ENCODE results near the gene SRMS. TPM values are rescaled to one million over a fixed set of nuclear protein-coding genes. Genes with fewer than 3 reads are reported as not detected.

SRMS gene
- total RNA-seq, 4 donors from 2014 or later, result not detected

GRCh38 chr20:63586797-63587196, 39.2 kb upstream of the SRMS start:
- in situ Hi-C loops (cut with MboI; ENCODE audit: low sequenced_read_pairs in 4 of 4), result no loop called here
- no peaks in the 10 kb centered on the region for H3K27me3 ChIP-seq
- H3K27ac ChIP-seq, result no peak overlapping the region
- intact Hi-C loops (cut with DNase I; ENCODE audit: low total_unique reads), result no loop called here
- peaks cover 0 to 38% of the 10 kb centered on the region in 2 donors for H3K36me3 ChIP-seq
- H3K4me1 ChIP-seq, result peaks cover 0 to 6% of the 10 kb centered on the region in 2 donors
- no peak overlapping the region for H3K4me3 ChIP-seq
- DNase-seq, result no peak
- no peaks in the 10 kb centered on the region for H3K9me3 ChIP-seq
- ATAC-seq, result no peak
- no peak for TF ChIP-seq CTCF (IDR thresholded peaks at IDR 0.05 in 4 of 5, conservative IDR thresholded peaks at IDR 0.05 in 1 of 5)

GRCh38 chr20:63585616-63586565, 38.3 kb upstream of the SRMS start:
- Histone ChIP-seq H3K27ac (no peak overlapping the region), H3K36me3 (peaks cover 0 to 31% of the 10 kb centered on the region in 2 donors), H3K9me3 (no peaks in the 10 kb centered on the region), H3K27me3 (no peaks in the 10 kb centered on the region), H3K4me3 (no peak overlapping the region), H3K4me1 (peaks cover 0 to 6% of the 10 kb centered on the region in 2 donors)
- ATAC-seq (no peak), DNase-seq (no peak)
- intact Hi-C loops (cut with DNase I; ENCODE audit: low total_unique reads), result no loop called here
- no peak for TF ChIP-seq CTCF (IDR thresholded peaks at IDR 0.05 in 4 of 5, conservative IDR thresholded peaks at IDR 0.05 in 1 of 5)
- TF ChIP-seq POLR2A (IDR thresholded peaks at IDR 0.05), result no peak
- in situ Hi-C loops (cut with MboI; ENCODE audit: low sequenced_read_pairs in 4 of 4), result no loop called here

- ATAC-seq, result no peak
- intact Hi-C loops (cut with DNase I; ENCODE audit: low total_unique reads), result no loop called here
- Histone ChIP-seq H3K4me3 (no peak overlapping the region), H3K36me3 (peaks cover 0 to 1% of the 10 kb centered on the region in 2 donors), H3K27me3 (no peaks in the 10 kb centered on the region), H3K4me1 (peaks cover 0 to 8% of the 10 kb centered on the region in 2 donors), H3K9me3 (no peaks in the 10 kb centered on the region), H3K27ac (no peak overlapping the region)
- DNase-seq, result no peak
- in situ Hi-C loops (cut with MboI; ENCODE audit: low sequenced_read_pairs in 4 of 4), result no loop called here
- TF ChIP-seq POLR2A (IDR thresholded peaks at IDR 0.05), result no peak
- no peak for TF ChIP-seq CTCF (IDR thresholded peaks at IDR 0.05 in 4 of 5, conservative IDR thresholded peaks at IDR 0.05 in 1 of 5)
These were observed 35.0 kb upstream of the SRMS start for GRCh38 chr20:63582382-63583063.

GRCh38 chr20:63580796-63581461, 33.4 kb upstream of the SRMS start:
- in situ Hi-C loops (cut with MboI; ENCODE audit: low sequenced_read_pairs in 4 of 4), result no loop called here

More at GRCh38 chr20:63580796-63581461, 33.4 kb upstream of the SRMS start:
- ATAC-seq (no peak), DNase-seq (no peak)
- no peaks in the 10 kb centered on the region for H3K9me3 ChIP-seq
- H3K36me3 ChIP-seq, result no peaks in the 10 kb centered on the region
- H3K4me1 ChIP-seq, result peaks cover 8% of the 10 kb centered on the region in 2 donors
- H3K27ac ChIP-seq, result no peak overlapping the region
- intact Hi-C loops (cut with DNase I; ENCODE audit: low total_unique reads), result no loop called here
- no peak for TF ChIP-seq CTCF (IDR thresholded peaks at IDR 0.05 in 4 of 5, conservative IDR thresholded peaks at IDR 0.05 in 1 of 5)
- no peak overlapping the region for H3K4me3 ChIP-seq
- H3K27me3 ChIP-seq, result no peaks in the 10 kb centered on the region

Data from gastrocnemius medialis (tissue), 4 donors.